Naive B cell (primary cell): ENCODE data around the gene AURKB. TPM values are rescaled to one million over a fixed set of nuclear protein-coding genes. Genes with fewer than 3 reads are reported as not detected.

ENCODE experiments used
- ATAC-seq, 2 donors: fragments of 150-1000 bp; cut with Tn5 transposase; 2 replicates each; pipeline ENCODE4 v1.10.0; 2021; ENCODE audit warnings: low read depth in 2 of 2, mild to moderate bottlenecking in 2 of 2, moderate library complexity in 2 of 2
- DNase-seq: peaks from one replicate; pipeline ENCODE4 v3.0.0; 2022
- H3K27ac Mint-ChIP-seq, 6 donors: one replicate each; pipeline ENCODE4 v1.8.0; 2020 to 2022; ENCODE audit warnings: mild to moderate bottlenecking in 6 of 6, mixed read lengths in 6 of 6, moderate library complexity in 5 of 6, inconsistent platforms in 2 of 6
- H3K27me3 Mint-ChIP-seq, 3 donors: one replicate each; pipeline ENCODE4 v1.8.0; 2021 to 2022; ENCODE audit warnings: mixed read lengths in 3 of 3, mild to moderate bottlenecking in 1 of 3
- H3K36me3 Mint-ChIP-seq, 2 donors: one replicate each; pipeline ENCODE4 v1.8.0; 2020 to 2022; ENCODE audit warnings: mixed read lengths in 2 of 2, inconsistent platforms in 1 of 2, mild to moderate bottlenecking in 1 of 2
- H3K4me1 Mint-ChIP-seq, 3 donors: one replicate each; pipeline ENCODE4 v1.8.0; 2020 to 2022; ENCODE audit warnings: mixed read lengths in 3 of 3, inconsistent platforms in 1 of 3, mild to moderate bottlenecking in 1 of 3, moderate library complexity in 1 of 3
- H3K4me3 Mint-ChIP-seq, 8 donors: one replicate each; pipeline ENCODE4 v1.8.0; 2020 to 2022; ENCODE audit warnings: mild to moderate bottlenecking in 8 of 8, mixed read lengths in 8 of 8, moderate library complexity in 8 of 8, inconsistent platforms in 2 of 8
- H3K9me3 Mint-ChIP-seq, 7 donors: one replicate each; pipeline ENCODE4 v1.8.0; 2020 to 2022; ENCODE audit warnings: mixed read lengths in 7 of 7, mild to moderate bottlenecking in 5 of 7, inconsistent platforms in 2 of 7, moderate library complexity in 1 of 7
- polyA plus RNA-seq, 6 donors: library from polyadenylated mRNA; unstranded; fragments of 300-500 nt; fragmentation: Illumina TruSeq; gene quantifications; one replicate each; pipeline ENCODE4 v1.2.3, GENCODE V29; 2021; ENCODE audit warnings: low read depth in 6 of 6

Gene AURKB
- polyA plus RNA-seq, 6 donors from 2014 or later: not detected

- Mint-ChIP-seq H3K4me1 (peaks cover 8 to 17% (median 14%) of the 10 kb centered on the region in 3 donors), H3K36me3 (no peaks in the 10 kb centered on the region), H3K4me3 (no peak overlapping the region), H3K9me3 (no peaks in the 10 kb centered on the region), H3K27me3 (no peaks in the 10 kb centered on the region), H3K27ac (peak overlapping the region in 4 of 6 donors; percentile 15 to 96 (median 54))
- DNase-seq: peak; percentile 41
- ATAC-seq: no peak
Measured at GRCh38 chr17:8189041-8189710, 21.2 kb downstream of the AURKB start.

GRCh38 chr17:8188263-8188839 is 22.0 kb downstream of the AURKB start:
- DNase-seq (no peak), ATAC-seq (no peak)
- H3K27ac Mint-ChIP-seq: peak overlapping the region in 2 of 6 donors; percentile 36 to 72
- peaks cover 13 to 17% (median 17%) of the 10 kb centered on the region in 3 donors for H3K4me1 Mint-ChIP-seq
- H3K9me3 Mint-ChIP-seq: no peaks in the 10 kb centered on the region
- H3K4me3 Mint-ChIP-seq: no peak overlapping the region
- no peaks in the 10 kb centered on the region for H3K27me3 Mint-ChIP-seq
- H3K36me3 Mint-ChIP-seq: no peaks in the 10 kb centered on the region

- H3K27ac Mint-ChIP-seq: no peak overlapping the region
- DNase-seq (peak; percentile 89), ATAC-seq (peak; percentile 13 to 27)
- H3K36me3 Mint-ChIP-seq: no peaks in the 10 kb centered on the region
- no peaks in the 10 kb centered on the region for H3K27me3 Mint-ChIP-seq
- peaks cover 13 to 17% (median 17%) of the 10 kb centered on the region in 3 donors for H3K4me1 Mint-ChIP-seq
- no peaks in the 10 kb centered on the region for H3K9me3 Mint-ChIP-seq
- H3K4me3 Mint-ChIP-seq: no peak overlapping the region
Measured at GRCh38 chr17:8187517-8188262, 22.7 kb downstream of the AURKB start.

- Mint-ChIP-seq H3K36me3 (no peaks in the 10 kb centered on the region), H3K27ac (no peak overlapping the region), H3K27me3 (no peaks in the 10 kb centered on the region), H3K9me3 (no peaks in the 10 kb centered on the region), H3K4me1 (peaks cover 13 to 20% (median 17%) of the 10 kb centered on the region in 3 donors), H3K4me3 (no peak overlapping the region)
- ATAC-seq (peak; percentile 46 to 48), DNase-seq (peak; percentile 88)
Measured at GRCh38 chr17:8186787-8187516, 23.4 kb downstream of the AURKB start.

- no peaks in the 10 kb centered on the region for H3K27me3 Mint-ChIP-seq
- no peak for DNase-seq
- peaks cover 13 to 22% (median 17%) of the 10 kb centered on the region in 3 donors for H3K4me1 Mint-ChIP-seq
- no peak for ATAC-seq
- no peaks in the 10 kb centered on the region for H3K9me3 Mint-ChIP-seq
- H3K36me3 Mint-ChIP-seq: no peaks in the 10 kb centered on the region
- no peak overlapping the region for H3K4me3 Mint-ChIP-seq
- no peak overlapping the region for H3K27ac Mint-ChIP-seq
Measured at GRCh38 chr17:8186446-8186786, 24.0 kb downstream of the AURKB start.

GRCh38 chr17:8185582-8186445 is 24.6 kb downstream of the AURKB start:
- peak; percentile 88 for DNase-seq
- Mint-ChIP-seq H3K27ac (no peak overlapping the region), H3K4me1 (peaks cover 17 to 19% (median 19%) of the 10 kb centered on the region in 3 donors), H3K36me3 (no peaks in the 10 kb centered on the region), H3K9me3 (no peaks in the 10 kb centered on the region), H3K4me3 (no peak overlapping the region), H3K27me3 (no peaks in the 10 kb centered on the region)
- peak; percentile 13 to 18 for ATAC-seq

- no peak for ATAC-seq
- DNase-seq: no peak
- peak overlapping the region in 7 of 8 donors; percentile 80 to 97 (median 93) for H3K4me3 Mint-ChIP-seq
- H3K36me3 Mint-ChIP-seq: no peaks in the 10 kb centered on the region
- peaks cover 44 to 50% (median 50%) of the 10 kb centered on the region in 3 donors for H3K4me1 Mint-ChIP-seq
- peak overlapping the region in 4 of 6 donors; percentile 91 to 100 (median 94) for H3K27ac Mint-ChIP-seq
- no peaks in the 10 kb centered on the region for H3K27me3 Mint-ChIP-seq
- H3K9me3 Mint-ChIP-seq: no peaks in the 10 kb centered on the region
Measured at GRCh38 chr17:8176998-8177731, 33.2 kb downstream of the AURKB start.

GRCh38 chr17:8176197-8176940 is 34.0 kb downstream of the AURKB start, which contains the start of gene TMEM107:
Gene TMEM107, minus strand, starts transcription at chr17:8176380. Its CDS starts 94 bp downstream, at chr17:8176286.
- peak; percentile 84 for DNase-seq
- Mint-ChIP-seq H3K27me3 (no peaks in the 10 kb centered on the region), H3K4me1 (peaks cover 44 to 52% (median 48%) of the 10 kb centered on the region in 3 donors), H3K4me3 (peak within 1 kb of the TSS; percentile 80 to 97 (median 94)), H3K27ac (peak within 1 kb of the TSS; percentile 91 to 100 (median 96)), H3K9me3 (no peaks in the 10 kb centered on the region), H3K36me3 (no peaks in the 10 kb centered on the region)
- peak; percentile 48 to 49 for ATAC-seq

- Mint-ChIP-seq H3K4me1 (peaks cover 38 to 52% (median 49%) of the 10 kb centered on the region in 3 donors), H3K27me3 (no peaks in the 10 kb centered on the region), H3K36me3 (no peaks in the 10 kb centered on the region), H3K9me3 (no peaks in the 10 kb centered on the region), H3K4me3 (peak overlapping the region; percentile 80 to 97 (median 94)), H3K27ac (peak overlapping the region; percentile 91 to 100 (median 96))
- ATAC-seq: no peak
- DNase-seq: no peak
Measured at GRCh38 chr17:8175795-8176196, 34.6 kb downstream of the AURKB start.

- Mint-ChIP-seq H3K36me3 (no peaks in the 10 kb centered on the region), H3K27ac (peak overlapping the region; percentile 100), H3K4me3 (peak overlapping the region; percentile 80 to 97 (median 91)), H3K4me1 (peaks cover 37 to 52% (median 49%) of the 10 kb centered on the region in 3 donors), H3K27me3 (no peaks in the 10 kb centered on the region), H3K9me3 (no peaks in the 10 kb centered on the region)
- DNase-seq: peak; percentile 8
- ATAC-seq: no peak
Measured at GRCh38 chr17:8173871-8174322, 36.5 kb downstream of the AURKB start.

GRCh38 chr17:8173056-8173870 is 37.1 kb downstream of the AURKB start:
- DNase-seq (peak; percentile 91), ATAC-seq (peak; percentile 78 to 81)
- H3K27ac Mint-ChIP-seq: peak overlapping the region; percentile 100
- peak overlapping the region; percentile 80 to 97 (median 91) for H3K4me3 Mint-ChIP-seq
- H3K36me3 Mint-ChIP-seq: no peaks in the 10 kb centered on the region
- H3K4me1 Mint-ChIP-seq: peaks cover 37 to 52% (median 49%) of the 10 kb centered on the region in 3 donors
- no peaks in the 10 kb centered on the region for H3K9me3 Mint-ChIP-seq
- H3K27me3 Mint-ChIP-seq: no peaks in the 10 kb centered on the region
